Hindlimb muscle (tissue), 1 donor: ENCODE measurements around the gene WDPCP. TPM values are rescaled to one million over a fixed set of nuclear protein-coding genes. Genes with fewer than 3 reads are reported as not detected.
"Not testable (repeated sequence)": the region's sequence is repeated elsewhere in the genome, so short reads cannot be mapped to it uniquely, and the experiment has no call there.

Experiments used
- DNase-seq: peaks from one replicate; pipeline ENCODE4 v3.0.0-alpha.2; 2013
- polyA plus RNA-seq: library from polyadenylated mRNA; unstranded; fragments of 120-200 nt; gene quantifications from one replicate; pipeline ENCODE4 v1.2.1, GENCODE V29; 2013; ENCODE audit not compliant: insufficient read length

The WDPCP gene, protein sequence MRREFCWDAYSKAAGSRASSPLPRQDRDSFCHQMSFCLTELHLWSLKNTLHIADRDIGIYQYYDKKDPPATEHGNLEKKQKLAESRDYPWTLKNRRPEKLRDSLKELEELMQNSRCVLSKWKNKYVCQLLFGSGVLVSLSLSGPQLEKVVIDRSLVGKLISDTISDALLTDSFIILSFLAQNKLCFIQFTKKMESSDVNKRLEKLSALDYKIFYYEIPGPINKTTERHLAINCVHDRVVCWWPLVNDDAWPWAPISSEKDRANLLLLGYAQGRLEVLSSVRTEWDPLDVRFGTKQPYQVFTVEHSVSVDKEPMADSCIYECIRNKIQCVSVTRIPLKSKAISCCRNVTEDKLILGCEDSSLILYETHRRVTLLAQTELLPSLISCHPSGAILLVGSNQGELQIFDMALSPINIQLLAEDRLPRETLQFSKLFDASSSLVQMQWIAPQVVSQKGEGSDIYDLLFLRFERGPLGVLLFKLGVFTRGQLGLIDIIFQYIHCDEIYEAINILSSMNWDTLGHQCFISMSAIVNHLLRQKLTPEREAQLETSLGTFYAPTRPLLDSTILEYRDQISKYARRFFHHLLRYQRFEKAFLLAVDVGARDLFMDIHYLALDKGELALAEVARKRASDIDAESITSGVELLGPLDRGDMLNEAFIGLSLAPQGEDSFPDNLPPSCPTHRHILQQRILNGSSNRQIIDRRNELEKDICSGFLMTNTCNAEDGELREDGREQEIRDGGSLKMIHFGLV
- 8.6 TPM for polyA plus RNA-seq

- DNase-seq = peak; percentile 97
Measured at GRCh38 chr2:63588385-63589147, at the start of gene WDPCP, which contains the start of gene MDH1. Gene WDPCP (minus strand): TSS chr2:63588477. CDS start chr2:63588271, 206 bp downstream. Gene MDH1 (plus strand): TSS chr2:63588963. CDS start chr2:63589044, 81 bp downstream.

GRCh38 chr2:63632382-63632781, 44.1 kb upstream of the WDPCP start:
- no peak for DNase-seq

DNA sequence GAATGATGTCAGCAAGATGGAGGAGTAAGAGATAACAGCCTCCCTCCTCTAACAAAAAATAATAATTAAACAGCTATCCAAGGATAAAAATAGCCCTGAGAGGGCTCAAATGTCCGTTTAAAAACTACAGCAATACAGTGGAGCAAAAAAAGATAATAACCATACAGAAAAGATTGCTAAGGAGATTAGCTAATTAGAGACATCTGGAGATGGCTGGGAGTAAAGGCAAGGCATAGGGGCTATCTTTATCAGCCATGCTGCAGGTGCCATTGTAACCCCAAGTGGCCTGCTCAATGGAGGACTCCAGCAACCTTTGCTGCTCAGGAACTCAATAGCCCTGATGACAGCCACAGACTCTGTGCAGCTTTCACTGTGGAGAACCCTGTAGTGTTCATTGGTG, 43.2 kb upstream of the WDPCP start:
- DNase-seq = no peak

DNA sequence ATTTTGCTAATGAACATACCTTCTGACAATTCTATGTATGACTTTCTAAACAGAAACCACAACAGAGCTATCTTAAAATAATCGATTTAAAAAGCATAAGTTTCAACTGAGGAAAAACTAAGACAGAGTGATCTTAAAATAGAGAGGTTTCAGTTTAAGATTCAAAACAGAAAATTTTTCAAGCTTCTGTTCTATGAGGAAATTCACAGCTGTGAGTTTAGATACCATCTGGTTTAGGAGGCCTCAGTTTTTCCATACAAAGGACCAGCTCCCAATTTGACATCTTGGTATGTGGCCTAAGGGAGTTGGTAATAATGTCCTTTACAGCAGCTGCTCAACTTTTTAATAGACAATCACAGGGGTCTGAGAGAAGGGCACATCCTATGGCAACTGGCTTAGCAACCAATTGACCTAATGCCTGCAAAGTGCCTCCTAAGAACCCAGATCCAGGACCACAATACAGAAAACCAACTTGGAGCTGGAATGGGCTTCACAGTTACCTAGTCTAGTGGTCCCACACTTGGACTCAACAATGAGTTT, 40.2 kb upstream of the WDPCP start:
- no peak for DNase-seq

DNA sequence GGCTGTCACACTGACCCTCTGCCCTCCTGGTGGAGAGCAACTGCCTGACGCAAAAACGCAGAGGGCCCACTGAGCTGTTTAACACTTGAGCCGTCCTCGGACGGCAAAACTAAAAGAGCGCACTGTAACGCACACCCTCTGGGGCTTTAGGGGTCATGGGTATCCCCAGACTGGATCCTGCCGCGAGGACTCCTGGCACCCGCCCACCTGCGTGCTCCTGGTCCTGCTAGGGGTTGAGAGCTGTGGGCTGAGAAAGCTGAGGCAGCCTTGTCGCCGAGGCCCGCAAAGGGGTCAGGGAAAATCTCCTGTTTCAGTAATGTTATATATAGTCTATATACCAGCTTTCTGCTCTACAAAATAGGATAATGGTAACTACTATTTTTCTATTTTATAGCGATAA, 39.6 kb upstream of the WDPCP start:
- no peak for DNase-seq

GRCh38 chr2:63623763-63624162, 35.5 kb upstream of the WDPCP start:
- DNase-seq = not testable (repeated sequence)

- no peak for DNase-seq
Measured at GRCh38 chr2:63622751-63623150, 34.5 kb upstream of the WDPCP start.

DNA sequence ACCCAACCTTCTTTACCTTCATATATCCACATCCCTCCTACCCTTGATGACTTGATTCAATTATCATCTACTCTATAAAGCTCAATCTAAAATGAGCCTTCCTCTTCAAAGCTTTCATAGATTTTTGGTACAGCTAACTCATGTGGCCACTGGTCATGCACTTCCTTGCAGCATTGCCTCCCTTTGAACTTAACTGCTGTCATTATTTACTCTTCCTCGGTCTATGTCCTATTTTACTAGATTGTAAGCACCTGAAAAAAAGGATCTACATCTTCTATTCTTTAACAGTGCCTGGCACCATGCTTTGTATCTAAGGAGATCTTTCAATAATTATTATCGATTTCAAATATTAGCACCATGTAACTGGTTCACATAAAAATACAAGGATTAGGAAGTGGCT, 31.1 kb upstream of the WDPCP start:
- DNase-seq = no peak

GRCh38 chr2:63617366-63617765, 29.1 kb upstream of the WDPCP start:
- DNase-seq = no peak

- no peak for DNase-seq
Measured at GRCh38 chr2:63614983-63615945, 27.0 kb upstream of the WDPCP start.

- no peak for DNase-seq
Measured at GRCh38 chr2:63614448-63614968, 26.2 kb upstream of the WDPCP start.

DNA sequence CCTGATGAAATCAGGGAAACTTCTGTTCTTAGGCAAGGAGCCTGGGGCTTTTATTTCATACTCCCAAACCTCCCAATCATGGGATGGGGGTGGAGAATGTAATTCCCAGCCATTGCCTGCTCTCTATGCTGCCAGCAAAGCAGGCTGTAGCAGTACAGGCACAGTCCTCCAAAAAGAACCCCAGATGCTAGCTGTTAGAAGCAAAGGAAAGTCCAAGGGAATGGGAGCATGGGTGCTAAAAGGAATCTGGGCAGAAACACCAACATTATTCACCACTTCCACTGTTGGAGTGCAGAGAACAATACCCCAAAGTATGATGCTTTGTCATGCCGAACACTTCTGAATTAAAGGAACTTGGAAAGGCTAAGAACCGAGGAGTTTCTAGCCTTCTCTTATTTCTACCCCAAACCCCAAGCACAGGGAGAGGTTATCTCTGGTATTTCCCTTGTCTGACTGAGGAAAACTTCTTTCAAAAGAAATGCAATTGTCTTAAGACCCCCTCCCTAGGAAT, 25.2 kb upstream of the WDPCP start:
- DNase-seq = no peak

DNA sequence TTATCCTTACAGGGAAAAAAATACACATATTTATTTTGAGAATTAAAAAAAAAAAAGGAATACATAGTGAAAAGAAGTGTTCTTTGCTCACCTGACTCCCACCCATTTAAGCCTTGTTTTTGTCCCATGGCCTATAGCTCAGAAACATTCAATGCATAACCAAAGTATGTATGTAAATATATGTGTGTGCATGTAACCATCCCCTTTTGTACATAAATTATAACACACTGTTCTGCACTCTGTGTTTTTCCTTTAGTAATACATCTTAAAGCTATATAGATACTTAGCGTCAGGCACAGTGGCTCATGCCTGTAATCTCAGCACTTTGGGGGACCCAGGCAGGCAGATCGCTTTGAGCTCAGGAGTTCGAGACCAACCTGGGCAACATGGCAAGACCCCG, 22.2 kb upstream of the WDPCP start:
- DNase-seq = no peak

DNA sequence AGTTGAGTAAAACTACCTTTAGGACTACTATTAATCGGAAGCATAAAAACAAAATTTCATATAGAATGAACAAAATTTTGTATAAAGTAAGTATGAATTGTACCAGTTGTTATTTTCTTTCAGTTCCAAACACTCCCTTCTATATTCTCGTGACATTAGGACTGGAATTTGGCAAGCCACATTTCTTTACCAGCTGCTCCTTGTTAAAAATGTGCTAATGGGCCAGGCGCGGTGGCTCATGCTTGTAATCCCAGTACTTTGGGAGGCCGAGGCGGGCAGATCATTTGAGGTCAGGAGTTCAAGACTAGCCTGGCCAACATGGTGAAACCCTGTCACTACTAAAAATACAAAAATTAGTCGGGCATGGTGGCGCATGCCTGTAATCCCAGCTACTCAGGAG, 20.6 kb upstream of the WDPCP start:
- DNase-seq = not testable (repeated sequence)

DNA sequence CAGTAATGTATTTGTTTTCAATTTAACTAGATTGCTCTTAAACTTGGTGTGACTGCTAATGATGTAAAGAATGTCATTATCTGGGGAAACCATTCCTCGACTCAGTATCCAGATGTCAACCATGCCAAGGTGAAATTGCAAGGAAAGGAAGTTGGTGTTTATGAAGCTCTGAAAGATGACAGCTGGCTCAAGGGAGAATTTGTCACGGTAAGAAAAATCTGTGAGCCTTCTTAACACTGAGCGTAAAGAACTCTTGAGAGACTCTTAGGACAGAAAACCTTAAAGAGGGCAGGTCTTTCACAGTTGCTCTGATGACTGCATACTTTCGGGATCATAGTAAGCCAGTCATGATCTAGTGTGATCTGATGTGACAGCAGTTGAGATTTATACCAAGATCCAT, 16.4 kb upstream of the WDPCP start:
- no peak for DNase-seq

- DNase-seq = no peak
Measured at GRCh38 chr2:63600881-63601460, 12.7 kb upstream of the WDPCP start.

DNA sequence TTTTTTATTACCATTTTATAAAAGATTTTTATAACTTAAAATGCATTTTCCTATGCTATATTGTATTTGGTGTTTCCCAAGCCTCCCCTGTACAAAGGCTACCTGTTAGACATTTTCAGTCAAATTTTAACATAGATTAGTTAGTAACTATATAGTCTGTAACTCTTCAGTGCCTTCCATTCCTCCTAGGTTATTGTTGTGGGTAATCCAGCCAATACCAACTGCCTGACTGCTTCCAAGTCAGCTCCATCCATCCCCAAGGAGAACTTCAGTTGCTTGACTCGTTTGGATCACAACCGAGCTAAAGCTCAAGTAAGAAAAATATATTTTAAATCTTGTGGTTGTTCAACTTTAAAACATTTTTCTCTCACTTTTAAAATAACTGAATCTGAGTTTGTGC, 10.7 kb upstream of the WDPCP start:
- DNase-seq = no peak

- DNase-seq = no peak
Measured at GRCh38 chr2:63596401-63596883, 8.2 kb upstream of the WDPCP start.

- no peak for DNase-seq
Measured at GRCh38 chr2:63594660-63595059, 6.4 kb upstream of the WDPCP start.

DNA sequence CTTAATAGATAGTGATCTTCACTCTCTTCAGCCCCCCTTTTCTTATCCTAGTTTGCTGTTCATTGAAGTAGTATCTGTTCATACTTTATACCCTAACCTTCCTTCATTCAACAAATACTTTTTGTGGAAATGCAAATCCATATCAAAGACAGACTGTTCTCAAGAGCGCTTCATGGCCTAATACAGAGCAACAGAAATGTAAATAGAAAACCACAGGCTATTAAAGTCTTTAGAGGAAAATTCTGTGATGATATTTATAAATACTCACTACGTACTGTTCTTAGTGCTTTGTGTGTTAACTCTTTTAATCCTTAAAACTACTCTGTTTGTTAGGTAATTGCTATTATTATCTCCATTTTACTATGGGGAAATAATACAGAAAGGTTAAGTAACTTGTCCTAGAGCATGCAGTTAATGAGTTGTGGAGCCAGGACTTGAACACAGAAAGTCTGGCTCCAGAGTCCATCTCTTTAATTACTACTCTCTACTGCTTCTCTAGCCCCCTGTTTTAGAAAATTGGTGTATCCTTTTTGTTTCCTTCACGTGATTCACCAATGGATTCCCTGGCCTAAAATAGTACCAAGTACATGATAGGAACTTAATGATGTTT, 3.4 kb upstream of the WDPCP start:
- no peak for DNase-seq
